GM18870 (cell line): ENCODE results near the gene HK2.
A peak's percentile ranks its signal among the peaks of the same experiment; 100 is the strongest.
"Not testable (repeated sequence)": the region's sequence is repeated elsewhere in the genome, so short reads cannot be mapped to it uniquely, and the experiment has no call there.

Source experiments
- ATAC-seq: cut with Tn5 transposase; IDR thresholded peaks from one replicate; pipeline ENCODE4 v1.9.1; 2021; ENCODE audit warnings: moderate library complexity; ENCODE audit not compliant: unreplicated experiment

HK2 gene

DNA sequence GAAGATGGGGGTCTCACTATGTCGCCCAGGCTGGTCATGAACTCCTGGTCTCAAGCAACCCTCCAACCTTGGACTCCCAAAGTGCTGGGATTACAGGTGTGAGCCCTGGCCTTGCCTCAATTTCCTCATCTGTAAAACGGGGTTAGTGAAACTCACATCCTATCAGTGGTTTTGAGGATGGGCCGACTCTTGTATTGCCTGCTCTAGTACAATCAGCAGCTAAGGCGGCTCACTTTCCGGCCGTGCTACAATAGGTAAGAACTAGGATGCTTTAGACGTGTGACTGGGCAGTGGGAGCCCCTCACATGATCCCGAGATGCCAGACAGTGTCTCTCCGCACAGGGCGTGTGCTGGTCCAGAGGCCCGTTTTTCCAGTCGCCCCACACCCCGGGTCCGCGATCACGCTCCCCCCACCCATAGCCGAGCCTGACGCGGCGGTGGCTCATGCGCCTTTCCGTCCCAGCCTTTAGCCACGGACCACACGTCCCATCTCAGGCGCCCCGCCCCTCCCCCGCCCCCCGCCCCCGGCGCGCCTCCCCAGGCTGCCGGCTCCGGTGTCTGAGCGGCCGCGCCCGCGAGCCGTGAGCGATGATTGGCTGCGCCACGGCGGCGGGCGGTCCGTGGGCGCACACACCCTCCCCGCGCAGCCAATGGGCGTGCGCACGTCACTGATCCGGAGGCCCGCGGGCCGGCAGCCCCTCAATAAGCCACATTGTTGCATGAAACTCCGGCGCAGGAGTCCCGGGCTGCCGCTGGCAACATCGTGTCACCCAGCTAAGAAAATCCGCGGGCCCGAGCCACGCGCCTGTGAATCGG is at the start of gene HK2:
Gene HK2 (plus strand): TSS at position 710 of the 816 bp plus-strand sequence. CDS start 454 bp downstream, outside the sequence.
- peak; percentile 38 for ATAC-seq

GRCh38 chr2:74789271-74789670 is 44.7 kb upstream of the HK2 start:
- ATAC-seq = no peak

- no peak for ATAC-seq
Observed at GRCh38 chr2:74792282-74792681, 41.6 kb upstream of the HK2 start.

DNA sequence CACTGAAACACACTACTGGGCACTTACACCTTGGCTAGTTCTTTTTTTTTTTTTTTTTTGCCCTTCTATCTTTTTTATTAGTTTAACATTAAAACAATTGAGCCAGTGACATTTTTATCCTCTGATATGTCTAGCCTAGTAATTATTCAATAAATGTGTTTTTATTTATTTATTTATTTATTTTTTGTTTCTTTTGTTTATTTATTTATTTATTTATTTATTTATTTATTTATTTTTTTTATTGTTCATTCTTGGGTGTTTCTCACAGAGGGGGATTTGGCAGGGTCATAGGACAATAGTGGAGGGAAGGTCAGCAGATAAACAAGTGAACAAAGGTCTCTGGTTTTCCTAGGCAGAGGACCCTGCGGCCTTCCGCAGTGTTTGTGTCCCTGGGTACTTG is 39.0 kb upstream of the HK2 start:
- ATAC-seq = not testable (repeated sequence)

DNA sequence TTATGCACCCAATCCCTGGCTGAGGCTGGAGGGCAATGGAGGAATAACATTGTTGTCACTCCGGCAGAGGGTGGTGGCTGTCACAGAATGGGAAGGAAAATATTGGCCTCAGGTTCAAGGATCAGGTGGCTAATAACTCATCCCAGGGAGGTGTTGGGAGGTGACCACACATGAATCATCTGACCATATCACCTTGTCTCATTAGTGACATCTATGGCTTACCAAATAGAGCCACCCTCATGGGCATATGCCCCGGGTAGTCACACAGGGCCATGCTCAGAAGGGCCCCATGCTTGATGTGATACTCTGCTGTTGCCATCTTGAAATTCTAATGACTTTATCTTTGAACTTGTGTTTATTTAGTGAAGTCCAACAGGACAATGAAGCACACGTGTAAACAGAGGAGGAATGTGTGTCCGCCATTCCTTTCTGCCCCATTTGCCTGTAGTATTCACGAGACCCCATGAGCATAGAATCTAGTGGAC is 27.5 kb upstream of the HK2 start:
- no peak for ATAC-seq

DNA sequence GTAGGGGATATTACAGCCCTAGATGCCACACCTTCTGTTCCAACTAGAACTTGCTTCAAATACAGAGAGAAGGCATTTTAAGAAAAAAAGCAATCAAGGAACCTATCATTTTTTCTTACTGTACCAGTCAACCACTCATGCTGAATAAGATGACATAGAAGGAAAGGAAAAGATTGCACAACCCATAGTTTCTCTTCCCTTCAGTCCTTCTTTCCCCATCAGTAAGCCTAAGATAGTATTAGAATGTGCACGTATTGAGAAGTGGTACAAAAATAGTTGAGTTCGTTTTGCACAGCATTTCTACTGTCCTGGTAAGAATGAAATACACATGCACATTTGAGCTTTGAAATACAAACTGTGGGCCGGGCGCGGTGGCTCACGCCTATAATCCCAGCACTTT is 27.0 kb upstream of the HK2 start:
- ATAC-seq = no peak

GRCh38 chr2:74812787-74813590 is 20.9 kb upstream of the HK2 start:
- ATAC-seq = no peak

DNA sequence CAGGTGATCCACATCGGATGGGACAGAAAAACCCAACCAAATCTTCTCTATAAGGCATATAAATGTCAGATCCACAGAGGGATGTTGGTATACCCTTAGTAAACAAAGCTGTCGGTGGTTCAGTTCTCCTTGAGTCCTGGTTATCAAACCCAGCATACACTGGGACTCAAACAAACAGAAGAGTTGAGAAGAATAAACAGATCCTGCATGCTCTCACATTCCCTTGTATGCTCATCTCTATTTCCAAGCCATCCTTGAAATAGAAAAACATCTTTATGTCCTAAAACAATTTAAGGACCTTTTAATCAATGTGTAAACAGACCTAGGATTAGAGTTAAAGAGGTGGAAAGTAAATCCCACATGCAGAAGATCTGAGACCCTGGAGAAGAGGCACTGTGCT is 19.8 kb upstream of the HK2 start:
- no peak for ATAC-seq

GRCh38 chr2:74815941-74816340 is 18.0 kb upstream of the HK2 start:
- ATAC-seq = no peak

- no peak for ATAC-seq
Observed at GRCh38 chr2:74816540-74817303, 17.2 kb upstream of the HK2 start.

GRCh38 chr2:74817304-74817675 is 16.6 kb upstream of the HK2 start:
- no peak for ATAC-seq

- no peak for ATAC-seq
Observed at GRCh38 chr2:74819702-74820101, 14.2 kb upstream of the HK2 start.

GRCh38 chr2:74821177-74822126 is 12.5 kb upstream of the HK2 start:
- ATAC-seq = no peak

DNA sequence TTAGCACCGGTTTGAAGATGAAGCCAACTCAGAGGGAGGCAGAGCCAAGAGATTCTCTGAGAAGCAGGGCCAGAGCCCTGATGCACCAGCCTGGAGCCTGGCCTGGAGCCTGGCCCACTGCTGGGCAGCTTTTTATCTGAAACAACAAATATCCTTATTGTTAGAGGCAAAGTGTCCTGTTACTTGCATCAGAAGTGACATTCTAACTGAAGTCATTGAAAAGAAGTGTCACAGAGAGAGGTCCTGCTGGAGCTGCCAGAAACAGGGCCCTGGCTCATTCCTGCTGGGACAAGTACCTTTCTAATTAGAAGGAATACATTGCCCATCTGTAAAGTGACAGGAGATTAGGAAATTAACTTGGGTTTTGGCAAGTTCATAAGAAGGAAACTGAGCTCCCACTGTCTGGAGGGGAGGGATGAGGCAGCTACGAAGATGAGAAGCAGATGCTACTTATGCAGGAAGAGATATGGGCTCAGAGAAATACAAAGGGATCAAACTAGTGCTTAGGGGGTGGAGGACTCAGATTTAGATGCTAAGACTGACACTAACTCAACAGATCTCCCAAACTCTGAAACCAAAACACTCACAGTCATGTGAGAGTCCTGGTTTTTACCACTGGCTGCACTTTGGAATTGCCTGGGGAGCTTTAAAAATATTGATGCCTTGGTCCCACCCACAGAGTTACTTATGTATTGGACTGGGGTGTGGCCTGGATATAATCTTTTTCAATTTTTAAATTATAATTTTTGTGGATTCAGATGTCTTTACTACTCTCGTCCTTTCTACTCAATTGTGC is 11.0 kb upstream of the HK2 start:
- no peak for ATAC-seq

DNA sequence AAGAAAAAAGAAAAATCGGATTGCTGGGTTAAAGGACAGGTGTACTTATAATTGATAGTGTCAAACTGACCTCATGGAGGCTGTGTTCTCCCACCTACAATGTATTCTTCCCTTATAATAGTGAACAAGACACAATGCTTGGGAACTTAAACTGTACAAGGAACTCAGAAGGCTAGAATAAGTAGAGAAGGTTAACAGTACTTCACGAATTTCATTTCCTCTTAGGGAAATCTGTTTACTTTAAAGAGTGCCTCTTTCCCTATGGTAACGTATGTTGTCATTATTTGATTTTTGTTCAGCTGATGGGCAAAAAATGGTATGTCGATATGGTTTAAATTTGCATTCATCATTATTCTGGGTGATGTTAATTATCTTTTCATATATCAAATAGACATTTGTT is 9.2 kb upstream of the HK2 start:
- no peak for ATAC-seq

DNA sequence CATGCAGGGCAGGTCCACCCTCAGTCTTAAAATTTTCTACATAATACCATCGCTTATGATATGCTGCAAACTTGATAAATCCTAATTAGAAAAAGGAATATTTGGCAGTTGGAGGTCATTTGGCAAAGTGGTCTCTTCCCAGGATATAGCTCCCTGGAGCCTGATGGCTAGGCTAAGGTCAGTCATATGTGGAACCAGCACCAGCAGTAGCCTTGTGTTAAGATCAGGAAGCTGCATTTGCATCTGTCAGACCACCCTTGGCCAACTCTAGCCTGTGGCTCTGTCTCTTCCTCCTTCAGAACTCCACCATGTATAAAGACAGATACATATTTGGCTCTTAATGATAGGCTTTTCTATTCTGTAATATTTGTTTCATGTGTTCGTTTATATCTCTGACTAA is 5.4 kb upstream of the HK2 start:
- ATAC-seq = no peak

GRCh38 chr2:74831693-74832530 is 2.0 kb upstream of the HK2 start:
- ATAC-seq = no peak

DNA sequence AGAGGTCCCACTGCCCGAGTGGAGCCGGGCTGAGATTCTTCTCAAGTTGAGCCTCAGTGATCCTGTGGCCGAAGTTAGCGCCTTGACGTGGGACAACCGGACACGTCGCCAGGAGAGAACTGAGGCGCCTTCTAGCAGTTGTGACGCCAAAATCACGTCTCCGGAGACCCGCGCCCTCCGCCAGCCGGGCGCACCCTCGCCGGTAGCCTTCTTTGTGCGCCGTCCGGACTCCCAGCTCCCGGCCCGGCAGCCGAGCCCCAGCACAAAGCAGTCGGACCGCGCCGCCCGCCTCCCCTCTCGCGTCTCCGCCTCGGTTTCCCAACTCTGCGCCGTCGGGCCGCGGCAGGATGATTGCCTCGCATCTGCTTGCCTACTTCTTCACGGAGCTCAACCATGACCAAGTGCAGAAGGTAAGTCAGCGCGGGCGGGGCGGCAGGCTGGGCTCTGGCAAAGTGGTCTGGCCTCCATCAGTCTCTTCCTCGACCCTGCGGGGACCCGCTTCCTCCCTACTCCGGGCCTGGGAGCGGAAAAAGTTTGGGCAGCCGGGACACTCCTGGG is 386 bp downstream of the HK2 start:
- ATAC-seq = peak; percentile 9
